Measurements from ENCODE around the gene ZNF740.
A peak's percentile ranks its signal among the peaks of the same experiment; 100 is the strongest.

The ZNF740 gene, protein sequence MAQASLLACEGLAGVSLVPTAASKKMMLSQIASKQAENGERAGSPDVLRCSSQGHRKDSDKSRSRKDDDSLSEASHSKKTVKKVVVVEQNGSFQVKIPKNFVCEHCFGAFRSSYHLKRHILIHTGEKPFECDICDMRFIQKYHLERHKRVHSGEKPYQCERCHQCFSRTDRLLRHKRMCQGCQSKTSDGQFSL

DNA sequence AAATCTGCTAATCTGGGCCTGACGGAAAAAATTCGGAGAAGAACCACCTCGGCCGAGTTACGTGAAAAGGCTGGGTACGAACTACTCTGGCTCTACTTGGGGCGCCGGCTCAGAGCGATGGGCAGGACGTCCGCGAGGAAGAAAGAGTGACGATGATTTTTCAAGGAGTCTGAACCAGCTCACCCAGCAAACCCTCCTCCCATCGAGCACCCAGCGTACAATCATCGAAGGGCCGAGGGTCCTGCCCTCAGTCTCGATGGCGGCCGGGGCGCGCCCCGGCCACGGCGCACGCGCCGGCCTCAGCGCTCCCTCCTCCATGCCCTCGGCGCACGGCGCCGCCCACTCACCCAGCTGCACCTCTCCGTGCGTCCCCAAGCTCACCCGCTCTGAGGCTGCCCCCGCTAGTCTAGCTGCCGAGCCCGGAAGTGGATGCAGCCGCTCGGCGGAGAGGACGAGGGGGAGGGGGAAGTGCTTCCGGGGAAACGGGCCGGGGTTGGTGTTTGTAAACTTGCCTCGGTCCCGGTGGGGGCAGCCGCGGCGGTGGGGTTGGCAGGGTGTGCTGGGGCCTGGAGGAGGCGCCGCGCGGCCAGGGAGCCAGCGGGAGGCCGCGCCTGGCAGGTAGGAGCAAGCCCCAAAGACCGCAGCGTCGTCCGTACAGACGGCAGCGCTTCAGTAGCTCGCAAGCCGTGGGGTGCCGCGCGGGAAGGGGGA, at the start of gene ZNF740, which contains the start of gene CSAD:
ZNF740 (plus strand) TSS at position 503 of the 711 bp plus-strand sequence. CDS start 1,262 bp downstream, outside the sequence.
CSAD (minus strand) TSS at position 706 of the 711 bp plus-strand sequence. CDS start 7,455 bp downstream, outside the sequence.
- TF ChIP-seq, protein P1, sequence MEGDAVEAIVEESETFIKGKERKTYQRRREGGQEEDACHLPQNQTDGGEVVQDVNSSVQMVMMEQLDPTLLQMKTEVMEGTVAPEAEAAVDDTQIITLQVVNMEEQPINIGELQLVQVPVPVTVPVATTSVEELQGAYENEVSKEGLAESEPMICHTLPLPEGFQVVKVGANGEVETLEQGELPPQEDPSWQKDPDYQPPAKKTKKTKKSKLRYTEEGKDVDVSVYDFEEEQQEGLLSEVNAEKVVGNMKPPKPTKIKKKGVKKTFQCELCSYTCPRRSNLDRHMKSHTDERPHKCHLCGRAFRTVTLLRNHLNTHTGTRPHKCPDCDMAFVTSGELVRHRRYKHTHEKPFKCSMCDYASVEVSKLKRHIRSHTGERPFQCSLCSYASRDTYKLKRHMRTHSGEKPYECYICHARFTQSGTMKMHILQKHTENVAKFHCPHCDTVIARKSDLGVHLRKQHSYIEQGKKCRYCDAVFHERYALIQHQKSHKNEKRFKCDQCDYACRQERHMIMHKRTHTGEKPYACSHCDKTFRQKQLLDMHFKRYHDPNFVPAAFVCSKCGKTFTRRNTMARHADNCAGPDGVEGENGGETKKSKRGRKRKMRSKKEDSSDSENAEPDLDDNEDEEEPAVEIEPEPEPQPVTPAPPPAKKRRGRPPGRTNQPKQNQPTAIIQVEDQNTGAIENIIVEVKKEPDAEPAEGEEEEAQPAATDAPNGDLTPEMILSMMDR (IDR thresholded peaks at IDR 0.05; ENCODE audit: low read depth, low read length, missing control alignments) = no peak
- DNase-seq (ENCODE audit: low read depth) = peak; percentile 94
- peak within 1 kb of the TSS; percentile 96 for H3K4me3 ChIP-seq (ENCODE audit: low read depth, low read length)

DNA sequence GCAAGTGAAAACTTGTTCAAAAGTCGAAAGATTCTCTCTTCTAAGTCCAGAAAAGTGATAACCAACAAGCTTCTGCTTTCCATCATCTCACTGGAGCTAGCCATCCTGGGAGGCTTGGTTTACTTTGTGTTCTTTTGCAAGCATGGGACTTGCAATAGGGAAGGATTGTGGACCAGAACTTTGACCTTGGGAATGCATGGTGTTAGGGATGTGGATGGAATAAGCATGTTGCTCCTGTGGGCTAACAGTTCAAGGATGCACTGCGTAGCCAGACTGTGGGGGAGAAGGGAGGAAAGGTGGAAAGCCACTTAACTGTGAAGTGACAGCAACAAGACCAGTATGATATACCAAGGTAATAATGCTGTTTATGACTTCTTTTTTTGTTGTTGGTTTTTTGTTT, 48.7 kb upstream of the ZNF740 start:
- no peak for DNase-seq (ENCODE audit: low read depth)
- H3K4me3 ChIP-seq (ENCODE audit: low read depth, low read length) = no peak overlapping the region
- TF ChIP-seq, protein P1 (IDR thresholded peaks at IDR 0.05; ENCODE audit: low read depth, low read length, missing control alignments) = no peak

DNA sequence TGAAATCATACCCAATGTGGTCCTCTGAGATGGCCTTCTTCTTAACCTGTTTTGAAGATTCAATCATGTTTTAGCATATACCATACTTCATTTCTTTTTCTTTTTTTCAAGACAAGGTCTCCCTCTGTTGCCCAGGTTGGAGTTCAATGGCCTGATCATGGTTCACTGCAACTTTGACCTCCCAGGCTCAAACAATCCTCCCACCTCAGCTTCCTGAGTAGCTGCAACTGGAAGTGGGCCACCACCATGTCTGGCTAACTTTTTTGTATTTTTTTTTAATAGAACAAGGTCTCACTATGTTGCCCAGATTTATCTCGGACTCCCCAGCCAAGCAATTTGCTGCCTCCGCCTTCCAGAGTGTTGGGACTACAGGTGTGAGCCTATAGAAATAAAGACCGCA, 46.8 kb upstream of the ZNF740 start:
- no peak overlapping the region for H3K4me3 ChIP-seq (ENCODE audit: low read depth, low read length)
- DNase-seq (ENCODE audit: low read depth) = no peak
- TF ChIP-seq, protein P1 (IDR thresholded peaks at IDR 0.05; ENCODE audit: low read depth, low read length, missing control alignments) = no peak

DNA sequence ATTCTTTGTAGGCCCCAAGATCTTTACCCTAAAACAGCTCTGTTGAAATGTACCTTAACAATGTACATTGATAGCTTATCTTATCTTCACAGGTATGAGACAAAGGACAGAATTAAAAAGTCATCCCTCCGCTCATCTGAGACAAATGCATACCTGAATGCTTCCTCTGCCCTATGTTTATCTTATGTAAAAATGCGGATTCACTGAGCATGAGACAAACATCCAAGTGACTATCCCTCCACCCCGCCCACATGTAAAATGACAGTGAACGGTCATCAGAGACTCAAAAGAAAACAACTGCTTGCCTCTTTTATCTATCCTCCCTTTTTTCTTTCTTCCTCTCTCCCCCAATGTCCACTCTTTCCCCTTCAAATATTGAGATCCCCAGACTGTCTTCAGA, 37.2 kb upstream of the ZNF740 start:
- H3K4me3 ChIP-seq (ENCODE audit: low read depth, low read length) = no peak overlapping the region
- TF ChIP-seq, protein P1 (IDR thresholded peaks at IDR 0.05; ENCODE audit: low read depth, low read length, missing control alignments) = no peak
- no peak for DNase-seq (ENCODE audit: low read depth)

DNA sequence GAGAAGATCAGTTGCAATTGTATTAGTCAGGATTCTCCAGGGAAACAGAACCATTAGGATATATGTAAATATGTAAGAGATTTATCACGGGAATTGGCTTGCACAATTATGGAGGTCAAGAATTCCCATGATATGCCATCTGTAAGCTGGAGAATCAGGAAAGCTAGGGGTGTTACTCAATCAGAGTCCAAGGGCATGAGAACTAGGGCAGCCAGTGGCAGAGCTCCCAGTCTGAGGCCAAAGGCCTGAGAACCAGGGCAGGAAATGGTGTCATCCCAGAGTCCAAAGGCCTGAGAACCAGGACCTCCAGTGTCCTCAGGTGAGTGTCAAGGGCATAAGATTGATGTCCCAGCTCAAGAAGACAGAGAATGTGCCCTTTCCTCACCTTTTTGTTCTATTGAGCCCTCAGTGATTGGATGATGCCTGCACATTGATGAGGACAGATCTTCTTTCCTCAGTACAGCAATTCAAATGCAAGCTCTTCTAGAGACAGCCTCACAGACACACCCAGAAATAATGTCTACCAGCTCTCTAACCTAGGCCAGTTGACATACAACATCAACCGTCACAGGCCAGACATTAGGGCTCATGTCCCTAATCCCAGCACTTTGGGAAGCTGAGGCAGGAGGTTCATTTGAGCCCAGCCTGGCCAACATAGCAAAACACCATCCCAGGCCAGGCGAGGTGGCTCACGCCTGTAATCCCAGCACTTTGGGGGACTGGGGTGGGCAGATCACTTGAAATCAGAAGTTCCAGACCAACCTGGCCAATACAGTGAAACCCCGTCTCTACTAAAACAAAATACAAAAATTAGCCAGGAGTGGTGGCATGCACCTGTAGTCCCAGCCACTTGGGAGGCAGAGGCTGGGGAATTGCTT, 34.9 kb upstream of the ZNF740 start:
- H3K4me3 ChIP-seq (ENCODE audit: low read depth, low read length) = no peak overlapping the region
- DNase-seq (ENCODE audit: low read depth) = no peak
- TF ChIP-seq, protein P1 (IDR thresholded peaks at IDR 0.05; ENCODE audit: low read depth, low read length, missing control alignments) = no peak

DNA sequence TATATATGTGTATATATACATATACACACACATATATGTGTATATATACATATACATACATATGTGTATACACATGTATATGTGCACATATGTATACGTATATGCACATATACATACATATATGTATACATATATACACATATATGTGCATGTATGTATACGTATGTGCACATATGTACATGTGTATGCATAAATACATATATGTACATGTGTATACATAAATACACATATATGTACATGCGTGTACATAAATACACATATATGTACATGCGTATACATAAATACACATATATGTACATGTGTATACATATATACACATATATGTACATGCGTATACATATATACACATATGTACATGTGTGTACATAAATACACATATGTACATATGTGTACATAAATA, 33.3 kb upstream of the ZNF740 start:
- no peak overlapping the region for H3K4me3 ChIP-seq (ENCODE audit: low read depth, low read length)
- DNase-seq (ENCODE audit: low read depth) = no peak
- TF ChIP-seq, protein P1 (IDR thresholded peaks at IDR 0.05; ENCODE audit: low read depth, low read length, missing control alignments) = no peak
